A549 (cell line): Measurements from ENCODE around the gene RAB10. TPM values are rescaled to one million over a fixed set of nuclear protein-coding genes. Genes with fewer than 3 reads are reported as not detected.

ENCODE experiments used
- ATAC-seq, 2 experiments: fragments of 200-7000 bp in 1 of 2; fragments of >200 bp in 1 of 2; cut with Nextera tagmentation in 1 of 2; cut with Tn5 transposase in 1 of 2; 3 replicates each; pipeline versions ENCODE4 v1.8.0 to v1.9.1; 2018 to 2020; ENCODE audit warnings: mild to moderate bottlenecking in 1 of 2, moderate library complexity in 1 of 2
- CTCF ChIA-PET: fragments of 300-600 bp; sonication (Branson Sonifier 250); formaldehyde crosslinking; extraction: SDS; loops from one replicate; lab custom pipeline; 2021; ENCODE audit warnings: antibody characterized with exemption, inconsistent platforms; lab: Yijun Ruan, JAX
- POLR2A ChIA-PET: fragments of 350-600 bp; formaldehyde crosslinking; extraction: SDS; loops from one replicate; lab custom pipeline; 2021; ENCODE audit warnings: antibody characterized with exemption, inconsistent platforms; lab: Yijun Ruan, JAX
- DNase-seq, 2 experiments: peaks; one replicate each; pipeline versions ENCODE4 v3.0.0 to v3.0.0-alpha.2; 2011 to 2016; ENCODE audit warnings: low read depth in 1 of 2, low spot score in 1 of 2
- FAIRE-seq: peaks from 2 replicates; lab custom pipeline; 2011; peaks lifted over from hg19 to GRCh38; lab: Jason Lieb, UNC
- H3K27ac ChIP-seq, 2 experiments: fragments of >200 bp; sonication (Bioruptor Twin); formaldehyde crosslinking; 3 replicates each; pipeline ENCODE4 v1.5.1; 2016 to 2017
- H3K4me1 ChIP-seq: fragments of >200 bp; sonication (Bioruptor Twin); formaldehyde crosslinking; 3 replicates; pipeline ENCODE4 v1.6.1; 2016
- H3K4me2 ChIP-seq: fragments of >200 bp; sonication (Bioruptor Twin); formaldehyde crosslinking; 3 replicates; pipeline ENCODE4 v1.6.1; 2016
- H3K4me3 ChIP-seq: fragments of >200 bp; sonication (Bioruptor Twin); formaldehyde crosslinking; 3 replicates; pipeline ENCODE4 v1.5.1; 2016
- H3K9me3 ChIP-seq: fragments of >200 bp; sonication (Bioruptor Twin); formaldehyde crosslinking; 3 replicates; pipeline ENCODE4 v1.6.1; 2016
- ATOH8 ChIP-seq: fragments of 250-450 bp; sonication (Bioruptor Pico); IDR thresholded peaks from 2 replicates; pipeline ENCODE4 v1.5.0; 2020; ENCODE audit warnings: low read depth, mild to moderate bottlenecking, moderate library complexity
- BHLHE40 ChIP-seq: IDR thresholded peaks from 2 replicates; pipeline ENCODE4 v1.6.1; 2012; ENCODE audit warnings: low read depth, low read length, inconsistent platforms
- CBX2 ChIP-seq: fragments of 200-600 bp; sonication (generic); IDR thresholded peaks from 2 replicates; pipeline ENCODE4 v1.6.1; 2016; ENCODE audit warnings: low read depth, mild to moderate bottlenecking, borderline replicate concordance
- CHD2 ChIP-seq: fragments of 150-350 bp; IDR thresholded peaks from 2 replicates; pipeline ENCODE4 v1.6.1; 2014; ENCODE audit warnings: low read length; ENCODE audit not compliant: partially characterized antibody
- CHD4 ChIP-seq: fragments of 200-600 bp; sonication (generic); IDR thresholded peaks from 2 replicates; pipeline ENCODE4 v1.6.1; 2016; ENCODE audit warnings: antibody characterized with exemption, mild to moderate bottlenecking, borderline replicate concordance
- EHF ChIP-seq: fragments of 250-450 bp; sonication (Bioruptor Pico); IDR thresholded peaks from 2 replicates; pipeline ENCODE4 v1.5.0; 2020; ENCODE audit warnings: mild to moderate bottlenecking
- EHMT2 ChIP-seq: fragments of 200-600 bp; sonication (generic); IDR thresholded peaks from 2 replicates; pipeline ENCODE4 v1.6.1; 2016; ENCODE audit warnings: antibody characterized with exemption, low read depth, mild to moderate bottlenecking, moderate library complexity
- ELK1 ChIP-seq: fragments of 150-350 bp; IDR thresholded peaks from 2 replicates; pipeline ENCODE4 v1.6.1; 2014; ENCODE audit warnings: low read depth, mild to moderate bottlenecking, low read length
- EP300 ChIP-seq, 2 experiments: fragments of >200 bp; sonication (Bioruptor Twin); formaldehyde crosslinking; IDR thresholded peaks; 2 replicates in 1 of 2; 3 replicates in 1 of 2; pipeline ENCODE4 v1.6.1; 2016 to 2017
- ESRRA ChIP-seq: fragments of 150-350 bp; IDR thresholded peaks from 2 replicates; pipeline ENCODE4 v1.6.1; 2014; ENCODE audit warnings: mild to moderate bottlenecking, low read length, borderline replicate concordance
- FOSB ChIP-seq: fragments of 250-450 bp; sonication (Bioruptor Pico); IDR thresholded peaks from 2 replicates; pipeline ENCODE4 v1.5.0; 2020; ENCODE audit warnings: mild to moderate bottlenecking, moderate library complexity
- FOSL2 ChIP-seq, 2 experiments: fragments of 450-650 bp in 1 of 2; fragments of >200 bp in 1 of 2; sonication (Bioruptor Twin) in 1 of 2; formaldehyde crosslinking; IDR thresholded peaks; 2 replicates each; pipeline versions ENCODE4 v1.5.0 to v1.6.1; 2016 to 2020; ENCODE audit warnings: mild to moderate bottlenecking in 1 of 2, moderate library complexity in 1 of 2
- FOXS1 ChIP-seq: fragments of 250-450 bp; sonication (Bioruptor Pico); IDR thresholded peaks from 2 replicates; pipeline ENCODE4 v1.5.0; 2020; ENCODE audit warnings: mild to moderate bottlenecking, moderate library complexity
- HDAC2 ChIP-seq: fragments of 200-600 bp; sonication (generic); IDR thresholded peaks from 2 replicates; pipeline ENCODE4 v1.6.1; 2016
- HES2 ChIP-seq: fragments of >200 bp; sonication (Bioruptor Twin); formaldehyde crosslinking; IDR thresholded peaks from 2 replicates; pipeline ENCODE4 v1.6.1; 2016
- HOXA7 ChIP-seq: fragments of 250-450 bp; sonication (Bioruptor Pico); IDR thresholded peaks from 2 replicates; pipeline ENCODE4 v1.5.0; 2020; ENCODE audit warnings: mild to moderate bottlenecking, moderate library complexity
- HOXB5 ChIP-seq: fragments of 250-450 bp; sonication (Bioruptor Pico); IDR thresholded peaks from 2 replicates; pipeline ENCODE4 v1.5.0; 2020; ENCODE audit warnings: mild to moderate bottlenecking, moderate library complexity
- JUN ChIP-seq, 2 experiments: fragments of >200 bp; sonication (Bioruptor Twin); formaldehyde crosslinking; IDR thresholded peaks; 2 replicates in 1 of 2; 3 replicates in 1 of 2; pipeline ENCODE4 v1.6.1; 2016 to 2017
- KDM5A ChIP-seq: fragments of 200-600 bp; sonication (generic); IDR thresholded peaks from 2 replicates; pipeline ENCODE4 v1.6.1; 2016; ENCODE audit warnings: antibody characterized with exemption, mild to moderate bottlenecking
- MAFK ChIP-seq: fragments of 450-650 bp; IDR thresholded peaks from 2 replicates; pipeline ENCODE4 v1.6.1; 2014; ENCODE audit not compliant: partially characterized antibody
- MAX ChIP-seq: IDR thresholded peaks from 2 replicates; pipeline ENCODE4 v1.6.1; 2012
- MAZ ChIP-seq: fragments of 150-350 bp; IDR thresholded peaks from 2 replicates; pipeline ENCODE4 v1.6.1; 2014; ENCODE audit warnings: antibody characterized with exemption, low read depth, low read length, borderline replicate concordance
- MYC ChIP-seq: IDR thresholded peaks from 2 replicates; pipeline ENCODE4 v1.6.1; 2012; ENCODE audit warnings: mild to moderate bottlenecking, inconsistent platforms, low read length, improper control_type of control experiment, borderline replicate concordance
- NFE2L2 ChIP-seq: fragments of 150-350 bp; conservative IDR thresholded peaks from 2 replicates; pipeline ENCODE4 v1.6.1; 2014; ENCODE audit warnings: low read length
- NR3C1 ChIP-seq: fragments of >200 bp; sonication (Bioruptor Twin); formaldehyde crosslinking; IDR thresholded peaks from 3 replicates; pipeline ENCODE4 v1.6.1; 2017
- PBX3 ChIP-seq: IDR thresholded peaks from 2 replicates; pipeline ENCODE4 v1.6.1; 2012
- PHF8 ChIP-seq: fragments of 200-600 bp; sonication (generic); IDR thresholded peaks from 2 replicates; pipeline ENCODE4 v1.6.1; 2016; ENCODE audit warnings: low read depth, mild to moderate bottlenecking, antibody characterized with exemption, moderate library complexity, borderline replicate concordance
- POLR2A ChIP-seq: IDR thresholded peaks from 2 replicates; pipeline ENCODE4 v1.6.1; 2012; ENCODE audit warnings: mild to moderate bottlenecking, low read length
- RARB ChIP-seq: fragments of 250-450 bp; sonication (Bioruptor Pico); IDR thresholded peaks from 2 replicates; pipeline ENCODE4 v1.8.0; 2021; ENCODE audit warnings: mild to moderate bottlenecking, moderate library complexity
- RCOR1 ChIP-seq: fragments of 150-350 bp; IDR thresholded peaks from 2 replicates; pipeline ENCODE4 v1.6.1; 2014; ENCODE audit warnings: antibody characterized with exemption, low read length, low read depth
- RFX5 ChIP-seq: fragments of 450-650 bp; IDR thresholded peaks from 2 replicates; pipeline ENCODE4 v1.7.1; 2014; ENCODE audit warnings: antibody characterized with exemption, mild to moderate bottlenecking, moderate library complexity
- RNF2 ChIP-seq: fragments of 200-600 bp; sonication (generic); IDR thresholded peaks from 2 replicates; pipeline ENCODE4 v1.6.1; 2016; ENCODE audit warnings: low read depth, mild to moderate bottlenecking, antibody characterized with exemption, moderate library complexity, borderline replicate concordance
- SMC3 ChIP-seq: fragments of >200 bp; sonication (Bioruptor Twin); formaldehyde crosslinking; IDR thresholded peaks from 3 replicates; pipeline ENCODE4 v1.6.1; 2018; ENCODE audit warnings: inconsistent platforms
- TP53 ChIP-seq: fragments of 250-450 bp; sonication (Bioruptor Pico); IDR thresholded peaks from 2 replicates; pipeline ENCODE4 v1.5.0; 2021; ENCODE audit warnings: mild to moderate bottlenecking, moderate library complexity
- USF2 ChIP-seq: fragments of 450-650 bp; IDR thresholded peaks from 2 replicates; pipeline ENCODE4 v1.6.1; 2014; ENCODE audit warnings: antibody characterized with exemption
- ZFP36 ChIP-seq: fragments of 450-650 bp; IDR thresholded peaks from 2 replicates; pipeline ENCODE4 v1.6.1; 2014; ENCODE audit warnings: borderline replicate concordance; ENCODE audit not compliant: partially characterized antibody
- ZNF302 ChIP-seq: fragments of 250-450 bp; sonication (Bioruptor Pico); IDR thresholded peaks from 2 replicates; pipeline ENCODE4 v1.9.0; 2021; ENCODE audit warnings: inconsistent platforms, mild to moderate bottlenecking, moderate library complexity
- WGBS: methylation state at CpG from one replicate; pipeline ENCODE4 v1.1.6; 2017; ENCODE audit errors: missing lambda C conversion rate; 5-methylcytosine and 5-hydroxymethylcytosine counted together
- polyA plus RNA-seq, 4 experiments: library from polyadenylated mRNA; depleted of rRNA in 3 of 4; stranded (reverse); fragments of >200 nt; fragmentation: RNase III in 1 of 4; extraction: RNeasy Plus Mini Kit Qiagen cat#74134 plus additional on column Dnase treatment in 1 of 4; gene quantifications; 2 replicates in 3 of 4; 3 replicates in 1 of 4; pipeline ENCODE4 v1.2.3, GENCODE V29; 2011 to 2017

The RAB10 gene
- polyA plus RNA-seq, 2 of the 4 experiments (the other 2 are of a cell fraction): 272 to 692 TPM

- ChIA-PET CTCF (interaction anchor here (0.6 to 2.3 kb wide), 13 partner anchors 8 to 217 kb away, joined by 3 to 8 read pairs (median 3); no protein-coding TSS in a partner anchor), POLR2A (interaction anchor here (0.7 to 1.2 kb wide), 4 partner anchors 8 to 77 kb away, joined by 3 to 4 read pairs (median 3); partner anchors contain the start of gene RAB10)
- Histone ChIP-seq H3K4me2 (peak overlapping the region; percentile 78), H3K9me3 (no peaks in the 10 kb centered on the region), H3K4me3 (peak overlapping the region; percentile 5; the same call in 1 of the 3 replicates), H3K27ac (peak overlapping the region; percentile 79), H3K4me1 (peaks cover 94% of the 10 kb centered on the region)
- DNase-seq (peak; percentile 71 to 81), FAIRE-seq (peak; percentile 97), ATAC-seq (peak; percentile 67 to 75)
- 3% methylated on average over 4 of the region's 4 CpGs for WGBS
- TF ChIP-seq KDM5A (no peak), RNF2 (no peak), NR3C1 (no peak), HDAC2 (no peak), ZFP36 (no peak), JUN (IDR thresholded peaks at IDR 0.05) (peak; percentile 71 to 76; a peak in 3 of 5 replicates), HOXA7 (CRISPR knock-in tag) (no peak), MYC (no peak), CHD2 (no peak), EHF (CRISPR knock-in tag) (no peak; the same call in 1 of the 2 replicates), ELK1 (no peak), CBX2 (no peak), ZNF302 (CRISPR knock-in tag) (no peak), MAFK (peak; percentile 99), MAZ (no peak), ESRRA (no peak), NFE2L2 (peak; percentile 95), RFX5 (no peak), SMC3 (no peak), POLR2A (no peak), HOXB5 (CRISPR knock-in tag) (no peak), EP300 (IDR thresholded peaks at IDR 0.05) (peak in 1 of 2 experiments; percentile 76; a peak in 2 of 5 replicates), FOSL2 (IDR thresholded peaks at IDR 0.05) (peak; percentile 78), FOSL2 (CRISPR knock-in tag; IDR thresholded peaks at IDR 0.05) (peak; percentile 90), TP53 (CRISPR knock-in tag) (no peak), RARB (no peak), HES2 (no peak), BHLHE40 (no peak), MAX (no peak), RCOR1 (no peak), FOSB (CRISPR knock-in tag) (0 out of 2 replicates have a peak, but pooled peaks have one; percentile 51), PBX3 (no peak), CHD4 (no peak), USF2 (no peak), FOXS1 (CRISPR knock-in tag) (0 out of 2 replicates have a peak, but pooled peaks have one; percentile 58), PHF8 (no peak), ATOH8 (CRISPR knock-in tag) (no peak), EHMT2 (no peak)
These were observed 34.9 kb downstream of the RAB10 start for GRCh38 chr2:26068602-26069298.
